T-helper 17 cell (primary cell): ENCODE measurements around the gene PLAC8L1. TPM values are rescaled to one million over a fixed set of nuclear protein-coding genes. Genes with fewer than 3 reads are reported as not detected.

Source experiments
- ATAC-seq: fragments of 150-1000 bp; cut with Tn5 transposase; 2 replicates; pipeline ENCODE4 v1.10.0; 2021; ENCODE audit warnings: mild to moderate bottlenecking, moderate library complexity
- DNase-seq, 3 donors: peaks; one replicate each; pipeline versions ENCODE4 v3.0.0 to v3.0.0-alpha.2; 2020 to 2021
- H3K9me3 ChIP-seq: one replicate; pipeline ENCODE4 v1.7.0; 2013; ENCODE audit warnings: low read length, mild to moderate bottlenecking; ENCODE audit not compliant: control insufficient read depth, poor library complexity, severe bottlenecking
- H3K27ac Mint-ChIP-seq: one replicate; pipeline ENCODE4 v1.8.0; 2022; ENCODE audit warnings: mild to moderate bottlenecking, moderate library complexity, mixed read lengths
- H3K27me3 Mint-ChIP-seq: one replicate; pipeline ENCODE4 v1.8.0; 2022; ENCODE audit warnings: mixed read lengths
- H3K36me3 Mint-ChIP-seq: one replicate; pipeline ENCODE4 v1.8.0; 2022; ENCODE audit warnings: low read depth, mixed read lengths
- H3K4me1 Mint-ChIP-seq: one replicate; pipeline ENCODE4 v1.8.0; 2022; ENCODE audit warnings: mild to moderate bottlenecking, mixed read lengths
- H3K4me3 Mint-ChIP-seq: one replicate; pipeline ENCODE4 v1.8.0; 2022; ENCODE audit warnings: mild to moderate bottlenecking, moderate library complexity, mixed read lengths
- total RNA-seq, 4 donors: library from RNA in 2 of 4; stranded (reverse) in 2 of 4; gene quantifications; one replicate each; pipeline ENCODE4 v1.2.3 and lab custom pipeline; 2022 to 2026

Gene PLAC8L1
- total RNA-seq, 2 donors from 2014 or later = 0.94 TPM; not detected in 1

DNA sequence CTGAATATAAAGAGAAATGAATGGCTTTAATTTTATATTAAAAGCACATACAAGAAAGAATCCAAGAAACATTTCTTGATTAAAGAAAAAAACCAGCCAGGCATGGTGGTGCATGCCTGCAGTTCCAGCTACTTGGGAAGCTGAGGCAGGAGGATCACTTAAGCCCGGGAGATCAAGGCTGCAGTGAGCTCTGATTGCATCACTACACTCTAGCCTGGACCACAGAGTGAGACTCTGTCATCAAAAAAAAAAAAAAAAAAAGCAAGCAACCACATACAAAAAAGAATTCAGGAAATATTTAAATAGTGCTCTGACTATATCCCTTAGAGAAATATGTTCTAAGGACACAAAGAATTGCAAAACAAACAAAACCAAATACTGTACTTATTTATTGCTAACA is 2.5 kb upstream of the PLAC8L1 start:
- H3K27ac Mint-ChIP-seq = no peak overlapping the region
- H3K4me3 Mint-ChIP-seq = no peak overlapping the region
- no peaks in the 10 kb centered on the region for H3K9me3 ChIP-seq
- ATAC-seq (no peak), DNase-seq (no peak)
- H3K36me3 Mint-ChIP-seq = peaks cover 2% of the 10 kb centered on the region
- H3K27me3 Mint-ChIP-seq = no peaks in the 10 kb centered on the region
- peaks cover 4% of the 10 kb centered on the region for H3K4me1 Mint-ChIP-seq

- ATAC-seq (no peak), DNase-seq (no peak)
- Mint-ChIP-seq H3K36me3 (peaks cover 2% of the 10 kb centered on the region), H3K4me1 (peaks cover 4% of the 10 kb centered on the region), H3K27me3 (no peaks in the 10 kb centered on the region), H3K4me3 (no peak overlapping the region), H3K27ac (no peak overlapping the region)
- no peaks in the 10 kb centered on the region for H3K9me3 ChIP-seq
Observed at GRCh38 chr5:146103594-146103993, 1.8 kb downstream of the PLAC8L1 start.

DNA sequence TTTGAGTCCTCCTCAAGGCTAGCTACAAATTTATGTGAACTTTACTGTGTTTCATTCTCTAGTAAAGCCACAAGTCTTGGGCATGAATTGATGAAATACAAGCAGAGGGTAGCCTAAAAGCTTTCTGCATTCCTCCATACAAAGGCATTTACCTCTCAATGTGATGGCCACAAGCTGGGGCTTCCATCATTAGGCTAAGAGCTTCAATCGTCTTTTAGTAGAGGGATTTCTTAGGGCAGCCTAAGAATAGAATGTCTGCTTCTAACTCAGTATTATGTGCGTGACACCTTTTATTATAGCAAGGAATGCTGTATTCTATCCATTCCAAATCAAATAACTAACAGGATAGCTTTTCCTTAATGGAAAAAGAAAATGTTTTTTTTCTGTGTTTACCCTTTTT is 3.7 kb downstream of the PLAC8L1 start:
- Mint-ChIP-seq H3K4me1 (no peaks in the 10 kb centered on the region), H3K4me3 (no peak overlapping the region), H3K27ac (no peak overlapping the region), H3K36me3 (peaks cover 2% of the 10 kb centered on the region), H3K27me3 (no peaks in the 10 kb centered on the region)
- ATAC-seq (no peak), DNase-seq (no peak)
- no peaks in the 10 kb centered on the region for H3K9me3 ChIP-seq

- Mint-ChIP-seq H3K27me3 (no peaks in the 10 kb centered on the region), H3K27ac (no peak overlapping the region), H3K4me3 (no peak overlapping the region), H3K4me1 (no peaks in the 10 kb centered on the region), H3K36me3 (no peaks in the 10 kb centered on the region)
- ATAC-seq (no peak), DNase-seq (no peak)
- H3K9me3 ChIP-seq = no peaks in the 10 kb centered on the region
Observed at GRCh38 chr5:146098047-146098446, 7.3 kb downstream of the PLAC8L1 start.

DNA sequence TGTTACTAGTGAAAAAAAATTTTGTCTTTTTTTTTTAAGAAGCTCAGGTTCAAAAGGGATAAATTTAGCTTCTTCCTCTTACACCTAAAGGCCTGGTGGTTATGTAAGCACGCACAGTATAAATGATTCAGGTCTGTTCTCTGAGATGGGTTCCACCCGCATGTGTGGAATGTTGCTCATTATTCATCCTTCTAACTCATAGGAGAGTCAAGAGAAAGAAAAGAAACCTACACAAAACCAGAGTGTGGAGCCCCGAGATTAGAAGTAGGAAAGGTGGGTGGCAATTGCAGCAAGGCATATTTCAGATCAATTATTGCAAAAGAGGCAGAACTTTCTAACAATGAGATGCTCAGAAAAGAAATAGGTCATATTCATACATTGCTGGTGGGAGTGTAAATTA is 13.5 kb downstream of the PLAC8L1 start:
- H3K9me3 ChIP-seq = no peaks in the 10 kb centered on the region
- Mint-ChIP-seq H3K27ac (no peak overlapping the region), H3K4me1 (no peaks in the 10 kb centered on the region), H3K27me3 (no peaks in the 10 kb centered on the region), H3K36me3 (no peaks in the 10 kb centered on the region), H3K4me3 (no peak overlapping the region)
- ATAC-seq = no peak
- no peak for DNase-seq

DNA sequence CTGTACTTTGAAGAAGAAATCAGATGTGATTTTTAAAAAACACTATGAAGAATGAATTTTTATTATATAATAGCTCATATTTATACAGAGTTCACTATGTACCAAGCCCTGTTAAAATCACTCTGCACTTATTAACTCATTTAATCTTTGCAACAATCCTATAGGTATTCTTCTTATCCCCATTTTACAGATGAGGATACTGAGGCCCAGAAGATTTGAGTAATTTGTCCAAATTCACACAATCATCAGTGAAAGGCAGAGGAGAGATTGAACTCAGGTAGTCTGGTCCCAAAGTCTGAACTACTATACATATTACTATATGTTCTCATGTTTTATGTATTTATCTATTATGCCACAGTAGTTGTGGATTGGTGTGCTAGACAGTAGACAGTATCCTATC is 16.1 kb downstream of the PLAC8L1 start:
- no peak for DNase-seq
- no peaks in the 10 kb centered on the region for H3K36me3 Mint-ChIP-seq
- H3K9me3 ChIP-seq = no peaks in the 10 kb centered on the region
- peaks cover under 1% of the 10 kb centered on the region for H3K27me3 Mint-ChIP-seq
- no peak for ATAC-seq
- no peak overlapping the region for H3K4me3 Mint-ChIP-seq
- H3K4me1 Mint-ChIP-seq = no peaks in the 10 kb centered on the region
- no peak overlapping the region for H3K27ac Mint-ChIP-seq

GRCh38 chr5:146088098-146088497 is 17.3 kb downstream of the PLAC8L1 start:
- H3K4me3 Mint-ChIP-seq = no peak overlapping the region
- DNase-seq = no peak
- H3K27me3 Mint-ChIP-seq = peaks cover 6% of the 10 kb centered on the region
- H3K9me3 ChIP-seq = no peaks in the 10 kb centered on the region
- no peak overlapping the region for H3K27ac Mint-ChIP-seq
- no peak for ATAC-seq
- peaks cover 2% of the 10 kb centered on the region for H3K36me3 Mint-ChIP-seq
- H3K4me1 Mint-ChIP-seq = no peaks in the 10 kb centered on the region

DNA sequence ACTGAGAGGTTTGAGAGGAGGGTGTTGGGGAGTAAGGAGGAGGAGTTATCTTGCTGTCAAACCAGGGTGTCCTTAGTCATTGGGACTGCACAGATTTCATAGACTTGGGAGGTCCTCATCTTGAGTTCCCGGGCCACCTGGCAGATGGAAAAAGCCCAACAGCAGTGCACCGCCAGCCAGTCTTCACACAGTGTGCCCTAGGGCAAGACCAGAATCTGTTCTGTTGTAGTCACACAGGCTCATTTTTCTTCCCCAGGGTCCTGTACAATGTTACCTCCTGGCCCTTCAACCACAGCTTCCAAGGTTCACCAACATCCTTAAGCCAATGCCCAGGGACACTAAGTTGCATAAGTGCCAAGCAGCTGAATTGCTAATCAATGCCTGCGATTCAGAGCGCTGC is 21.0 kb downstream of the PLAC8L1 start:
- H3K27me3 Mint-ChIP-seq = peaks cover 17% of the 10 kb centered on the region

DNA sequence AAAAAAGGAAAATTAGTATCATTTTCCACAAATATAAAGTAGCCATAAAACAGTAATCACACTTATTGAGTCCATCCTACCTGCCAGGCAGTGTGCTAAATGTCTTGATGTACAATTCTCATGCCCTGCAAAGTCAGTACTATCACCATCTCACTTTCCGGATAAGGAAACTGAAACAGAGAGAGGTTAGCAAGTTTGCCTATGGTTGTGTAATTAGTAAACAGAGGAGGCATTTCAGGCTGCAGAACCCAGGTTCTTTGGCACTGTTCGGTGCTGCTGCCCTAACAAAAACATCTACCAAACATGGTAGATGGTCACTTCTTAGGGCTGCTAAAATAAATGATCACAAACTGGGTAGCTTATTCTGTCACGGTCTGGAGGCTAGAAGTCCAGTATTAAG is 22.6 kb downstream of the PLAC8L1 start:
- H3K27ac Mint-ChIP-seq = no peak overlapping the region
- peaks cover 8% of the 10 kb centered on the region for H3K4me1 Mint-ChIP-seq
- H3K27me3 Mint-ChIP-seq = peaks cover 25% of the 10 kb centered on the region
- ATAC-seq (no peak), DNase-seq (no peak)
- H3K9me3 ChIP-seq = no peaks in the 10 kb centered on the region
- peaks cover 2% of the 10 kb centered on the region for H3K36me3 Mint-ChIP-seq
- no peak overlapping the region for H3K4me3 Mint-ChIP-seq

More for the DNA sequence above, 21.0 kb downstream of the PLAC8L1 start:
- no peak overlapping the region for H3K27ac Mint-ChIP-seq
- H3K36me3 Mint-ChIP-seq = peaks cover 2% of the 10 kb centered on the region
- DNase-seq (no peak), ATAC-seq (no peak)
- no peaks in the 10 kb centered on the region for H3K9me3 ChIP-seq
- H3K4me1 Mint-ChIP-seq = peaks cover 5% of the 10 kb centered on the region
- no peak overlapping the region for H3K4me3 Mint-ChIP-seq

GRCh38 chr5:146081556-146081955 is 23.8 kb downstream of the PLAC8L1 start:
- ATAC-seq (no peak), DNase-seq (no peak)
- no peaks in the 10 kb centered on the region for H3K9me3 ChIP-seq
- H3K27me3 Mint-ChIP-seq = peaks cover 31% of the 10 kb centered on the region
- peaks cover 8% of the 10 kb centered on the region for H3K4me1 Mint-ChIP-seq
- H3K27ac Mint-ChIP-seq = no peak overlapping the region
- H3K4me3 Mint-ChIP-seq = no peak overlapping the region
- peaks cover 2% of the 10 kb centered on the region for H3K36me3 Mint-ChIP-seq

DNA sequence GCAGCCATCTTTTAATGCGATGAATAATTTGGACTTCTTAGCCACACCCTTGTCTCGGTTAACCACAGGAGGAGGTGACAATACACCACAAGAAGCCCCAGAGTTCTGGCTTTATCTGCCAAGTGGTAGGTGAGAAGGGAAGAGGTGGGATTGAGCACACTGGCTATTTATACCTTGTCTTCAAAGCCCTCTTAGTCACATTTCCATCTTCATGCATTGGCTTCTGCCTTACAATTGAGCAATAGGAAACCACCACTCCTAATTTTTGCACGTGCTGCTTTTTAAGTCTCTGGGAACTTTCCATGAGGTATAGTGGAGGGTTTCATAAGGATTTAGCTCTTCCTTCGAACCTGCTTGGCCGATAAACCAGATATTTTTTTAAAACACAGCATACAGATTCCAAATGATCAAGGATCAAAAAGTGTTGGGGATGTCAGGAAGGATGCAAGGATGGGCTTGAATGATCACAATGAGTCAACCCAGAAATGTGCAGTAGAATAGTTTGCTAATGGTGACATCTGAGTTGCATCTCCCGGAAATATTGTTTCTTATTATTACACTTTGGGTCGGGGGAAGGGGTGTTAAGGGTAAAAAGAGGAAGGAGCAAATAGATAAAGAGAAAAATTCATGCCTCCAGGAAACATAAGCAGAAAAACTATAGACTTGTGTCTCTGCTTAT is 25.5 kb downstream of the PLAC8L1 start:
- Mint-ChIP-seq H3K36me3 (peaks cover 2% of the 10 kb centered on the region), H3K4me3 (no peak overlapping the region), H3K27ac (no peak overlapping the region), H3K27me3 (peaks cover 39% of the 10 kb centered on the region), H3K4me1 (peaks cover 8% of the 10 kb centered on the region)
- ATAC-seq (no peak), DNase-seq (no peak)
- no peaks in the 10 kb centered on the region for H3K9me3 ChIP-seq

GRCh38 chr5:146078566-146078965 is 26.8 kb downstream of the PLAC8L1 start:
- H3K9me3 ChIP-seq = no peaks in the 10 kb centered on the region
- H3K27ac Mint-ChIP-seq = no peak overlapping the region
- H3K4me1 Mint-ChIP-seq = peaks cover 8% of the 10 kb centered on the region
- H3K36me3 Mint-ChIP-seq = no peaks in the 10 kb centered on the region
- ATAC-seq = no peak
- no peak for DNase-seq
- H3K27me3 Mint-ChIP-seq = peaks cover 39% of the 10 kb centered on the region
- no peak overlapping the region for H3K4me3 Mint-ChIP-seq

- Mint-ChIP-seq H3K4me1 (peaks cover 8% of the 10 kb centered on the region), H3K27me3 (peaks cover 52% of the 10 kb centered on the region), H3K27ac (no peak overlapping the region), H3K4me3 (no peak overlapping the region), H3K36me3 (no peaks in the 10 kb centered on the region)
- no peaks in the 10 kb centered on the region for H3K9me3 ChIP-seq
- DNase-seq = no peak
- ATAC-seq = no peak
Observed at GRCh38 chr5:146076455-146076854, 28.9 kb downstream of the PLAC8L1 start.

GRCh38 chr5:146076028-146076427 is 29.3 kb downstream of the PLAC8L1 start:
- Mint-ChIP-seq H3K4me3 (no peak overlapping the region), H3K36me3 (no peaks in the 10 kb centered on the region), H3K4me1 (peaks cover 8% of the 10 kb centered on the region), H3K27me3 (peaks cover 49% of the 10 kb centered on the region), H3K27ac (no peak overlapping the region)
- H3K9me3 ChIP-seq = no peaks in the 10 kb centered on the region
- no peak for ATAC-seq
- no peak for DNase-seq
